Neutrophil (primary cell): ENCODE measurements around the gene ANO1.
"Not testable (repeated sequence)": the region's sequence is repeated elsewhere in the genome, so short reads cannot be mapped to it uniquely, and the experiment has no call there.

Experiments
- H3K27ac ChIP-seq: fragments of 200-600 bp; sonication (generic); 2 replicates; pipeline ENCODE4 v1.5.1; 2016; ENCODE audit warnings: mild to moderate bottlenecking, moderate library complexity
- H3K27me3 ChIP-seq: fragments of 200-600 bp; sonication (generic); 2 replicates; pipeline ENCODE4 v1.6.0; 2016; ENCODE audit warnings: mild to moderate bottlenecking
- H3K36me3 ChIP-seq: fragments of 200-600 bp; sonication (generic); 2 replicates; pipeline ENCODE4 v1.5.1; 2017
- H3K4me1 ChIP-seq, 2 experiments: fragments of 200-600 bp in 1 of 2; sonication (generic) in 1 of 2; 1 replicate in 1 of 2; 2 replicates in 1 of 2; pipeline versions ENCODE4 v1.5.1 to v1.6.1; 2013 to 2016; ENCODE audit warnings: low read depth in 1 of 2, low read length in 1 of 2, mild to moderate bottlenecking in 1 of 2, moderate library complexity in 1 of 2; ENCODE audit not compliant: control insufficient read depth in 1 of 2, insufficient read depth in 1 of 2
- H3K4me3 ChIP-seq, 2 experiments: fragments of 200-600 bp in 1 of 2; sonication (generic) in 1 of 2; 1 replicate in 1 of 2; 2 replicates in 1 of 2; pipeline ENCODE4 v1.5.1; 2013 to 2016; ENCODE audit warnings: low read depth in 1 of 2, low read length in 1 of 2, mild to moderate bottlenecking in 1 of 2, moderate library complexity in 1 of 2
- H3K9me3 ChIP-seq: fragments of 200-600 bp; sonication (generic); 2 replicates; pipeline ENCODE4 v1.5.1; 2016
- CTCF ChIP-seq: fragments of 200-600 bp; sonication (generic); IDR thresholded peaks from 2 replicates; pipeline ENCODE4 v1.5.1; 2016; ENCODE audit warnings: antibody characterized with exemption

The ANO1 gene

DNA sequence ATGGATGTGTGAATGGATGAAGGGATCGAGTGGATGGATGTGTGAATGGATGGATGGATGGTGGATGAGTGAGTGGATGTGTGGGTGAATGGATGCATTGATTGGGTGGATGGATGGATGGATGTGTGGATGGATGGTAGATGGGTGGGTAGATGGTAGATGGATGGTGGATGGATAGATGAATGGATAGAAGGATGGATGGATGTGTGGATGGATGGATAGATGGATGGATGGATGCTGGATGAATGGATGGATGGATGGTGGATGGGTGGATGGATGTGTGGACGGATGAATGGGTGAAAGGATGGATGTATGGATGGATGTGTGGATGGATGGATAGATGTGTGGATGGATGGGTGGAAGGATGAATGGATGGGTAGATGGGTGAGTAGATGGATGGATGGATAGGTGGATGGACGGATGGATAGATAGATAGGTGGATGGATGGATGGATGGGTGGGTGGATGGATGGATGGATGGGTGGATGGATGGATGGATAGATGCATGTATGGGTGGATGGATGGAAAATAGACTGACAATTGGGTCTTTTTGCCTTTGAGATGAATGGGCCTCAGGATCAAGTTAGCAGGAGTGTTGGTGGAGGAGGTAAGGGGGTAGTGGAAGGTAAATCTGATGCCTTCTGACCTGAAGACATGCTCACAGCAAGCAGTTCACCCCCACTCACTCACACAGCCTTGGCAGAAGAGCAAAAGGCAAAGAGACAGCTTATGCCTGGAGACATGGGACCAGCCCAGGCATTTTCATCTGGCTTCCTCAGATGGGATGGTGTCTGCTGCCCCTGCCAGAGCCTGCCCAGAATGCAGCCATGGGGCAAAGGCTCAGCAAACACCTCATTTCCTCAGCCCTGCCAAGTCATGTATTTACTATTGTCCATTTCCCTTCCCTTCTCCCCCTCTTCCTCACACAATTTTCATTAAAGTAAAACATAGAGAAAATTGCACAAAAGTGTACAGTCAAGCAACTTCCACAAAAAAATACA, 117.0 kb downstream of the ANO1 start:
- TF ChIP-seq CTCF, result no peak
- no peak overlapping the region for H3K27ac ChIP-seq

GRCh38 chr11:70200212-70200844, 122.2 kb downstream of the ANO1 start:
- no peak for TF ChIP-seq CTCF
- Histone ChIP-seq H3K36me3 (peaks cover 7% of the 10 kb centered on the region), H3K4me1 (peaks cover 40 to 50% of the 10 kb centered on the region in 2 experiments), H3K4me3 (no peak overlapping the region), H3K27ac (no peak overlapping the region), H3K9me3 (no peaks in the 10 kb centered on the region), H3K27me3 (peaks cover 8% of the 10 kb centered on the region)

More for the DNA sequence above, 117.0 kb downstream of the ANO1 start:
- Histone ChIP-seq H3K4me1 (peaks cover 5 to 8% of the 10 kb centered on the region in 2 experiments), H3K4me3 (no peak overlapping the region), H3K27me3 (peaks cover 40% of the 10 kb centered on the region), H3K36me3 (no peaks in the 10 kb centered on the region), H3K9me3 (no peaks in the 10 kb centered on the region)

GRCh38 chr11:70201047-70201446, 122.9 kb downstream of the ANO1 start:
- Histone ChIP-seq H3K4me1 (peaks cover 42 to 51% of the 10 kb centered on the region in 2 experiments), H3K27ac (peak overlapping the region; percentile 97), H3K36me3 (peaks cover 13% of the 10 kb centered on the region)
- not testable (repeated sequence) for H3K9me3 ChIP-seq, H3K27me3 ChIP-seq, H3K4me3 ChIP-seq

GRCh38 chr11:70201882-70202861, 124.1 kb downstream of the ANO1 start:
- peaks cover 48 to 56% of the 10 kb centered on the region in 2 experiments for H3K4me1 ChIP-seq
- H3K9me3 ChIP-seq, result no peaks in the 10 kb centered on the region
- peaks cover 24% of the 10 kb centered on the region for H3K36me3 ChIP-seq
- peak overlapping the region; percentile 99 to 100 for H3K4me3 ChIP-seq
- H3K27ac ChIP-seq, result peak overlapping the region; percentile 97
- peaks cover 7% of the 10 kb centered on the region for H3K27me3 ChIP-seq
- no peak for TF ChIP-seq CTCF

DNA sequence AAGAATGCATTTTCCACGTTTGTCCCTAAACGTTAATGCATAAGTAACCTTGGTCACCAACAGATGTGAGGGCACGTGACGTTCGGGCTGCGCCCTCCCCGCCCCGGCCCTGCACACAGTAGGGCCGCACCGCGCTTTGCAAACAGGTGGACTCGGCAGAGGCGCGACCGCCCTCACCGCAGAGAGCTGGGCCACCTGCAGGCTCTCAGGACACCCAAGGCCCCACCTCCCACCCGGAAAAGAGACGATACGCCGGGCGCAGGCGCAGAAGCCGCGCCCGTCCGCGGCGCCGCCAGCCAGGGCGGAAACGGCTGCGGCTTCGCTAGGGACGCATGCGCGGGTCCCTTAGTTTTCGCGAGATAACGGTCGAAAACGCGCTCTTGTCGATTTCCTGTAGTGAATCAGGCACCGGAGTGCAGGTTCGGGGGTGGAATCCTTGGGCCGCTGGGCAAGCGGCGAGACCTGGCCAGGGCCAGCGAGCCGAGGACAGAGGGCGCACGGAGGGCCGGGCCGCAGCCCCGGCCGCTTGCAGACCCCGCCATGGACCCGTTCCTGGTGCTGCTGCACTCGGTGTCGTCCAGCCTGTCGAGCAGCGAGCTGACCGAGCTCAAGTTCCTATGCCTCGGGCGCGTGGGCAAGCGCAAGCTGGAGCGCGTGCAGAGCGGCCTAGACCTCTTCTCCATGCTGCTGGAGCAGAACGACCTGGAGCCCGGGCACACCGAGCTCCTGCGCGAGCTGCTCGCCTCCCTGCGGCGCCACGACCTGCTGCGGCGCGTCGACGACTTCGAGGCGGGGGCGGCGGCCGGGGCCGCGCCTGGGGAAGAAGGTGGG, 125.0 kb downstream of the ANO1 start, which contains the start of gene FADD:
FADD (plus strand) TSS at position 377 of the 831 bp plus-strand sequence; CDS start at position 541, 164 bp downstream.
- peak within 1 kb of the TSS; percentile 97 for H3K27ac ChIP-seq
- peaks cover 7% of the 10 kb centered on the region for H3K27me3 ChIP-seq
- H3K4me3 ChIP-seq, result peak within 1 kb of the TSS; percentile 99 to 100
- no peaks in the 10 kb centered on the region for H3K9me3 ChIP-seq
- peaks cover 33% of the 10 kb centered on the region for H3K36me3 ChIP-seq
- peak; percentile 35 for TF ChIP-seq CTCF
- peaks cover 52 to 56% of the 10 kb centered on the region in 2 experiments for H3K4me1 ChIP-seq
